PC-3 (cell line): ENCODE data around the gene BNIP5. TPM values are rescaled to one million over a fixed set of nuclear protein-coding genes. Genes with fewer than 3 reads are reported as not detected.
A peak's percentile ranks its signal among the peaks of the same experiment; 100 is the strongest.

Experiments used
- ATAC-seq: fragments of 200-7000 bp; cut with Tn5 transposase; 2 replicates; pipeline ENCODE4 v1.9.1; 2020; ENCODE audit warnings: mild to moderate bottlenecking, moderate library complexity
- BruUV-seq: library from RNA; stranded (reverse); fragments of 400-500 nt; replicated peaks from 2 replicates; lab custom pipeline; 2021; lab: Mats Ljungman, UMichigan
- CTCF ChIA-PET: fragments of 300-600 bp; sonication (Branson Sonifier 250); formaldehyde crosslinking; loops from one replicate; lab custom pipeline; 2022; ENCODE audit warnings: antibody characterized with exemption; lab: Charles Lee
- POLR2A ChIA-PET: fragments of 300-600 bp; sonication (Branson Sonifier 250); formaldehyde crosslinking; loops from one replicate; lab custom pipeline; 2022; ENCODE audit warnings: antibody characterized with exemption; ENCODE audit not compliant: unreplicated experiment; lab: Charles Lee
- DNase-seq: peaks from one replicate; pipeline ENCODE4 v3.0.0-alpha.2; 2015
- H2AFZ ChIP-seq: fragments of 300-600 bp; sonication (generic); 2 replicates; pipeline ENCODE4 v1.6.0; 2016; ENCODE audit warnings: antibody characterized with exemption, low read length
- H3F3A ChIP-seq: fragments of 300-600 bp; sonication (generic); one replicate; pipeline ENCODE4 v1.6.0; 2017; ENCODE audit warnings: antibody characterized with exemption, low read length, control low read depth, mild to moderate bottlenecking; ENCODE audit not compliant: unreplicated experiment
- H3K27ac ChIP-seq: fragments of 300-600 bp; sonication (generic); 2 replicates; pipeline ENCODE4 v1.5.1; 2016; ENCODE audit warnings: mild to moderate bottlenecking, low read length
- H3K27me3 ChIP-seq: fragments of 300-600 bp; sonication (generic); 2 replicates; pipeline ENCODE4 v1.6.1; 2016; ENCODE audit warnings: low read length, mixed read lengths
- H3K36me3 ChIP-seq: fragments of 300-600 bp; sonication (generic); 2 replicates; pipeline ENCODE4 v1.6.1; 2016; ENCODE audit warnings: low read depth, mixed run types, low read length, mixed read lengths
- H3K4me1 ChIP-seq: fragments of 300-600 bp; sonication (generic); 2 replicates; pipeline ENCODE4 v1.5.1; 2016; ENCODE audit warnings: low read length; ENCODE audit not compliant: insufficient read depth
- H3K4me2 ChIP-seq: fragments of 300-600 bp; sonication (generic); 2 replicates; pipeline ENCODE4 v1.6.0; 2016; ENCODE audit warnings: low read length
- H3K4me3 ChIP-seq: fragments of 300-600 bp; sonication (generic); 2 replicates; pipeline ENCODE4 v1.5.1; 2016; ENCODE audit warnings: mild to moderate bottlenecking, low read length, mixed read lengths
- H3K79me2 ChIP-seq: fragments of 300-600 bp; sonication (generic); 2 replicates; pipeline ENCODE4 v1.6.1; 2017; ENCODE audit warnings: low read length, mixed read lengths
- H3K9ac ChIP-seq: fragments of 300-600 bp; sonication (generic); 2 replicates; pipeline ENCODE4 v1.6.0; 2016; ENCODE audit warnings: mild to moderate bottlenecking, low read length
- H3K9me2 ChIP-seq: fragments of 300-600 bp; sonication (generic); replicated peaks from 2 replicates; pipeline ENCODE4 v1.6.1; 2016; ENCODE audit warnings: mixed run types, low read length, mixed read lengths
- H3K9me3 ChIP-seq: fragments of 300-600 bp; sonication (generic); 2 replicates; pipeline ENCODE4 v1.6.1; 2016; ENCODE audit warnings: low read length, mixed read lengths
- H4K20me1 ChIP-seq: fragments of 300-600 bp; sonication (generic); 2 replicates; pipeline ENCODE4 v1.6.1; 2016; ENCODE audit warnings: low read length, mixed read lengths
- CTCF ChIP-seq: fragments of 300-600 bp; sonication (generic); conservative IDR thresholded peaks from 2 replicates; pipeline ENCODE4 v1.5.1; 2017; ENCODE audit warnings: antibody characterized with exemption, low read depth, mild to moderate bottlenecking, low read length
- EZH2 ChIP-seq: fragments of 300-600 bp; sonication (generic); IDR thresholded peaks from one replicate; pipeline ENCODE4 v1.6.1; 2017; ENCODE audit warnings: antibody characterized with exemption, mild to moderate bottlenecking, low read length; ENCODE audit not compliant: unreplicated experiment
- EZH2phosphoT487 ChIP-seq: fragments of 300-600 bp; sonication (generic); IDR thresholded peaks from 2 replicates; pipeline ENCODE4 v1.6.1; 2018; ENCODE audit warnings: mild to moderate bottlenecking, antibody characterized with exemption, low read length, borderline replicate concordance
- intact Hi-C: fragments of 100-400 bp; cut with micrococcal nuclease; formaldehyde crosslinking; loops from 2 replicates; pipeline ENCODE4 v1.9.0; 2023
- total RNA-seq: library from RNA; depleted of rRNA; stranded (reverse); fragments of >200 nt; gene quantifications from 2 replicates; pipeline ENCODE4 v1.2.3, GENCODE V29; 2014

The BNIP5 gene
- total RNA-seq, 1 experiment from 2014 or later, result not detected

DNA sequence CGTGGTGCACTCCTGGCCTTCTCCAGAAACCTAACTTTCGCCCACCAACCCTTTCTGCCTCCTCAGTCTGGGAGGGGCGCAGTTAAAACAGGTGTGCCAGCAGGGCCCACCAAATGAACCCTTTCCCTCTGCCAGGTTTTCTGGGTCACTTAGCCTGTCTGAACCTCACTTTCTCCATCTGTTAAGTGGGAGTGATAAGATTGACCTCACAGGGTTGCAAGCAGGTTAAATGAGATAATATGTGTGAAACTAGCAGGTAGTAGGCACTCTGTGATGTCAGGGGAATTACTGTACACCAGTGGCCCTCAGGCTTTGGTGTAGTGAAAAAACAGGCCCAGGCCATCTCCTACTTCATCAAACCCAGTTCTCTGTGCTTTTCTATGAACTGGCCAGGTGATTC is 14.1 kb downstream of the BNIP5 start:
- Histone ChIP-seq H3K27me3 (0 out of 2 replicates have a peak, but pooled peaks cover 5% of the 10 kb centered on the region), H3F3A (no peaks in the 10 kb centered on the region), H4K20me1 (no peaks in the 10 kb centered on the region), H3K27ac (no peak overlapping the region), H3K4me3 (no peak overlapping the region), H2AFZ (no peak overlapping the region), H3K9ac (no peak overlapping the region), H3K9me2 (no peaks in the 10 kb centered on the region), H3K9me3 (no peaks in the 10 kb centered on the region), H3K36me3 (no peaks in the 10 kb centered on the region), H3K4me1 (no peaks in the 10 kb centered on the region), H3K79me2 (no peaks in the 10 kb centered on the region), H3K4me2 (no peak overlapping the region)
- TF ChIP-seq CTCF (no peak), EZH2phosphoT487 (no peak), EZH2 (no peak)
- BruUV-seq, result no TSS peak
- ChIA-PET POLR2A (interaction anchor here (0.7 kb wide), 1 partner anchor 19 kb away, joined by 5 read pairs; no protein-coding TSS in a partner anchor), CTCF (no interaction called here)
- DNase-seq (no peak), ATAC-seq (no peak)
- intact Hi-C loops, result no loop called here

DNA sequence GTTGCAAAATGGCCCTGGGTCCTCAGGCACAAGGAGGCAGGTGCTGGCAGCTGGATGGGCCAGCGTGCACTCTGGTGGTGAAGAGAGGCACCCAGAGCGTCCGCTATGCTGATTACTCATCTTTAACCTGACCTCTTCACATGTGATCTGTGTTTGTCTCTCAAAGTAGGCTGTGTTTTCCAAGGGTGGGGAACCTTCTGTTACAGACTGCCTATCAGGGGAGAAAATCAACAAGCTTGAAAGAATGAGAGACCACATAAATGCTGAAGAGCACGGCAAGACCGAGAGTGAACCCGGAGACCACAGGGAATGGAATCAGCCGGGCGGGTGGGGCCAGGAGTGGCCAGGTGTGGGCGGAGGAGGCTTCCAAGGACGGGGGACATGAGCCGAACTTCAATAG is 16.2 kb downstream of the BNIP5 start:
- Histone ChIP-seq H3F3A (no peaks in the 10 kb centered on the region), H2AFZ (no peak overlapping the region), H3K27me3 (0 out of 2 replicates have a peak, but pooled peaks cover 9% of the 10 kb centered on the region), H3K9me2 (no peaks in the 10 kb centered on the region), H3K9me3 (no peaks in the 10 kb centered on the region), H3K27ac (no peak overlapping the region), H3K79me2 (no peaks in the 10 kb centered on the region), H3K4me2 (no peak overlapping the region), H3K9ac (no peak overlapping the region), H3K36me3 (no peaks in the 10 kb centered on the region), H3K4me3 (no peak overlapping the region), H3K4me1 (no peaks in the 10 kb centered on the region), H4K20me1 (no peaks in the 10 kb centered on the region)
- intact Hi-C loops, result no loop called here
- peak; percentile 20 for DNase-seq
- no TSS peak for BruUV-seq
- ChIA-PET CTCF (no interaction called here), POLR2A (no interaction called here)
- peak; percentile 38; the same call in 1 of the 2 replicates for ATAC-seq
- TF ChIP-seq CTCF (no peak), EZH2 (no peak), EZH2phosphoT487 (no peak)

- H3K27me3 ChIP-seq, result 0 out of 2 replicates have a peak, but pooled peaks cover 9% of the 10 kb centered on the region
- no TSS peak for BruUV-seq
- POLR2A ChIA-PET, result interaction anchor here (0.6 kb wide), 1 partner anchor 122 kb away, joined by 3 read pairs; no protein-coding TSS in a partner anchor
Observed at GRCh38 chr6:36319821-36320220, 16.9 kb downstream of the BNIP5 start.

More at GRCh38 chr6:36319821-36320220, 16.9 kb downstream of the BNIP5 start:
- Histone ChIP-seq H3K4me3 (no peak overlapping the region), H2AFZ (0 out of 2 replicates have a peak overlapping the region, but pooled peaks have one; percentile 9), H3K4me1 (no peaks in the 10 kb centered on the region), H3K27ac (no peak overlapping the region), H3K36me3 (no peaks in the 10 kb centered on the region), H3K9me3 (no peaks in the 10 kb centered on the region), H3K9me2 (no peaks in the 10 kb centered on the region), H3K4me2 (no peak overlapping the region; the same call in 1 of the 2 replicates), H3F3A (no peaks in the 10 kb centered on the region), H3K79me2 (no peaks in the 10 kb centered on the region), H4K20me1 (no peaks in the 10 kb centered on the region), H3K9ac (no peak overlapping the region)
- ATAC-seq, result no peak
- intact Hi-C loops, result no loop called here
- TF ChIP-seq EZH2 (no peak), EZH2phosphoT487 (no peak), CTCF (no peak)
- DNase-seq, result no peak
- CTCF ChIA-PET, result no interaction called here
